HepG2 (cell line): ENCODE data around the gene AMDHD1. TPM values are rescaled to one million over a fixed set of nuclear protein-coding genes. Genes with fewer than 3 reads are reported as not detected.
A peak's percentile ranks its signal among the peaks of the same experiment; 100 is the strongest.

Source experiments
- ATAC-seq: fragments of 200-7000 bp; cut with Tn5 transposase; 3 replicates; pipeline ENCODE4 v1.9.1; 2020; ENCODE audit warnings: mild to moderate bottlenecking, moderate library complexity
- BruUV-seq: library from RNA; stranded (reverse); fragments of 400-500 nt; replicated peaks from 2 replicates; lab custom pipeline; 2021; lab: Mats Ljungman, UMichigan
- CTCF ChIA-PET: fragments of 300-600 bp; formaldehyde crosslinking; extraction: SDS; loops from one replicate; lab custom pipeline; 2021; ENCODE audit warnings: low total read pairs, inconsistent platforms, low intra/inter-chr PET ratio; lab: Yijun Ruan, JAX
- POLR2A ChIA-PET: fragments of 350-600 bp; sonication (Branson Sonifier 250); formaldehyde crosslinking; loops from one replicate; lab custom pipeline; 2020; ENCODE audit warnings: antibody characterized with exemption, inconsistent platforms; lab: Yijun Ruan, JAX
- DNase-seq: peaks from one replicate; pipeline ENCODE4 v3.0.0-alpha.2; 2015; ENCODE audit warnings: low spot score
- FAIRE-seq: peaks from 3 replicates; lab custom pipeline; 2011; peaks lifted over from hg19 to GRCh38; lab: Jason Lieb, UNC
- H2AFZ ChIP-seq: one replicate; pipeline ENCODE4 v1.6.1; 2011; ENCODE audit warnings: low read length, inconsistent platforms
- H3K27ac ChIP-seq: fragments of 300-600 bp; 3 replicates; pipeline ENCODE4 v1.8.0; 2011; ENCODE audit warnings: mixed run types, mild to moderate bottlenecking, mixed read lengths, low read length, inconsistent platforms; ENCODE audit not compliant: insufficient read depth; ENCODE audit errors: extremely low read length
- H3K27me3 ChIP-seq, 2 experiments: fragments of 200-600 bp in 1 of 2; 2 replicates in 1 of 2; 3 replicates in 1 of 2; pipeline versions ENCODE4 v1.6.0 to v1.8.0; 2011; ENCODE audit warnings: low read length in 2 of 2, mild to moderate bottlenecking in 2 of 2, moderate library complexity in 2 of 2, inconsistent platforms in 1 of 2; ENCODE audit not compliant: insufficient read depth in 2 of 2, control insufficient read depth in 1 of 2
- H3K36me3 ChIP-seq, 2 experiments: fragments of 200-600 bp in 1 of 2; replicated peaks in 1 of 2; 2 replicates in 1 of 2; 3 replicates in 1 of 2; pipeline versions ENCODE4 v1.5.1 to v1.8.0; 2011; ENCODE audit warnings: low read length in 2 of 2, inconsistent platforms in 1 of 2; ENCODE audit not compliant: insufficient read depth in 2 of 2, control insufficient read depth in 1 of 2
- H3K4me1 ChIP-seq: 2 replicates; pipeline ENCODE4 v1.5.1; 2012; ENCODE audit warnings: low read length, inconsistent platforms; ENCODE audit not compliant: insufficient read depth
- H3K4me2 ChIP-seq: 2 replicates; pipeline ENCODE4 v1.6.0; 2011; ENCODE audit warnings: low read depth, low read length, inconsistent platforms
- H3K4me3 ChIP-seq, 3 experiments: fragments of 200-600 bp in 1 of 3; sonication (generic), shearing (Covaris generic) in 1 of 3; replicated peaks in 1 of 3; 2 replicates each; pipeline ENCODE4 v1.5.1; 2011 to 2016; ENCODE audit warnings: low read length in 3 of 3, inconsistent platforms in 2 of 3, low read depth in 2 of 3, mild to moderate bottlenecking in 2 of 3, control low read depth in 1 of 3, mixed read lengths in 1 of 3; ENCODE audit not compliant: insufficient read depth in 1 of 3
- H3K79me2 ChIP-seq: one replicate; pipeline ENCODE4 v1.6.1; 2011; ENCODE audit warnings: low read length, inconsistent platforms; ENCODE audit not compliant: insufficient read depth
- H3K9ac ChIP-seq: 2 replicates; pipeline ENCODE4 v1.6.0; 2011; ENCODE audit warnings: mild to moderate bottlenecking, low read depth, low read length, inconsistent platforms; ENCODE audit not compliant: insufficient read depth
- H3K9me3 ChIP-seq: 2 replicates; pipeline ENCODE4 v1.5.1; 2012; ENCODE audit warnings: mild to moderate bottlenecking, low read length
- H4K20me1 ChIP-seq: 2 replicates; pipeline ENCODE4 v1.6.0; 2011; ENCODE audit warnings: inconsistent platforms, mild to moderate bottlenecking, low read length, moderate library complexity; ENCODE audit not compliant: insufficient read depth
- CBX2 ChIP-seq, 2 experiments: fragments of 200-600 bp in 1 of 2; sonication (generic); formaldehyde crosslinking in 1 of 2; IDR thresholded peaks; 2 replicates each; pipeline versions ENCODE4 v1.7.0 to v1.8.1; 2018 to 2022; ENCODE audit warnings: low read depth in 2 of 2, low read length in 1 of 2, mild to moderate bottlenecking in 1 of 2, missing genetic modification reagents in 1 of 2
- CCDC6 ChIP-seq: sonication (generic); formaldehyde crosslinking; IDR thresholded peaks from 2 replicates; pipeline ENCODE4 v1.8.1; 2022; ENCODE audit warnings: mild to moderate bottlenecking, missing genetic modification reagents, moderate library complexity
- KDM2A ChIP-seq: sonication (generic); formaldehyde crosslinking; IDR thresholded peaks from 2 replicates; pipeline ENCODE4 v1.4.0; 2020; ENCODE audit warnings: low read depth, missing genetic modification reagents, borderline replicate concordance
- PHF21A ChIP-seq: sonication (generic); formaldehyde crosslinking; IDR thresholded peaks from 2 replicates; pipeline ENCODE4 v1.5.0; 2020; ENCODE audit warnings: mild to moderate bottlenecking, missing genetic modification reagents
- SETDB1 ChIP-seq: sonication (generic); formaldehyde crosslinking; IDR thresholded peaks from 2 replicates; pipeline ENCODE4 v1.5.1; 2020; ENCODE audit warnings: missing genetic modification reagents, mild to moderate bottlenecking, borderline replicate concordance
- SMYD3 ChIP-seq: sonication (generic); formaldehyde crosslinking; IDR thresholded peaks from 2 replicates; pipeline ENCODE4 v1.8.1; 2023; ENCODE audit warnings: mild to moderate bottlenecking, missing genetic modification reagents
- SP4 ChIP-seq: sonication (generic); formaldehyde crosslinking; IDR thresholded peaks from 2 replicates; pipeline ENCODE4 v1.8.1; 2023; ENCODE audit warnings: mild to moderate bottlenecking, missing genetic modification reagents
- SP5 ChIP-seq: IDR thresholded peaks from 2 replicates; pipeline ENCODE4 v1.6.1; 2016; ENCODE audit warnings: low read depth, borderline replicate concordance
- SRSF4 ChIP-seq: fragments of 200-400 bp; formaldehyde crosslinking; IDR thresholded peaks from one replicate; pipeline ENCODE4 v1.6.1; 2018; ENCODE audit warnings: mild to moderate bottlenecking, low read depth, low read length, moderate library complexity; ENCODE audit not compliant: poor library complexity, severe bottlenecking
- U2AF1 ChIP-seq: fragments of 200-400 bp; formaldehyde crosslinking; optimal IDR thresholded peaks from 2 replicates; pipeline ENCODE3; 2017; ENCODE audit warnings: mild to moderate bottlenecking, low read depth, low read length
- ZKSCAN8 ChIP-seq: IDR thresholded peaks from 2 replicates; pipeline ENCODE4 v1.6.1; 2016; ENCODE audit warnings: borderline replicate concordance, missing genetic modification reagents, missing compliant biosample characterization
- ZNF101 ChIP-seq: sonication (generic); formaldehyde crosslinking; IDR thresholded peaks from 2 replicates; pipeline ENCODE4 v1.4.0; 2020; ENCODE audit warnings: mild to moderate bottlenecking, low read depth, missing genetic modification reagents, borderline replicate concordance
- ZNF333 ChIP-seq: sonication (generic); formaldehyde crosslinking; IDR thresholded peaks from 2 replicates; pipeline ENCODE4 v1.4.0; 2020; ENCODE audit warnings: mild to moderate bottlenecking, missing genetic modification reagents, borderline replicate concordance
- ZNF343 ChIP-seq: sonication (generic); formaldehyde crosslinking; IDR thresholded peaks from 2 replicates; pipeline ENCODE4 v1.4.0; 2020; ENCODE audit warnings: mild to moderate bottlenecking, missing genetic modification reagents
- ZNF713 ChIP-seq: sonication (generic); formaldehyde crosslinking; IDR thresholded peaks from 2 replicates; pipeline ENCODE4 v1.4.0; 2020; ENCODE audit warnings: mild to moderate bottlenecking, missing genetic modification reagents
- ZNF720 ChIP-seq: sonication (generic); formaldehyde crosslinking; IDR thresholded peaks from 2 replicates; pipeline ENCODE4 v1.4.0; 2020; ENCODE audit warnings: missing genetic modification reagents
- WGBS: methylation state at CpG from one replicate; pipeline ENCODE4 v1.1.6; 2017; ENCODE audit warnings: low lambda C conversion rate; 5-methylcytosine and 5-hydroxymethylcytosine counted together
- in situ Hi-C: cut with HindIII; loops from 2 replicates; pipeline ENCODE4 v1.10.0; 2017; ENCODE audit warnings: low pct_unique_long_range_greater_than_20kb; ENCODE audit not compliant: extremely low pct_ligation_motif_present
- intact Hi-C: fragments of 100-400 bp; cut with micrococcal nuclease; formaldehyde crosslinking; loops from one replicate; pipeline ENCODE4 v1.10.0; 2022; ENCODE audit not compliant: unreplicated experiment
- polyA plus RNA-seq, 8 experiments: library from polyadenylated mRNA; depleted of rRNA in 3 of 8; stranded (reverse) in 7 of 8; unstranded in 1 of 8; fragments of >200 nt; fragmentation: Illumina TruSeq in 4 of 8; extraction: Trizol in 4 of 8; gene quantifications; 2 replicates each; pipeline versions ENCODE4 v1.2.1 to v1.2.3, GENCODE V29; 2011 to 2016; ENCODE audit warnings: low read depth in 4 of 8, missing spikeins in 1 of 8, mixed read lengths in 1 of 8; ENCODE audit not compliant: insufficient read depth in 1 of 8
- total RNA-seq, 5 experiments: library from RNA; depleted of rRNA; stranded (reverse); fragments of >200 nt; fragmentation: Illumina TruSeq; extraction: Trizol; gene quantifications; 2 replicates each; pipeline ENCODE4 v1.2.3, GENCODE V29; 2016; ENCODE audit warnings: low read depth in 1 of 5
- TF ChIP-seq, protein P1 (sequence below): sonication (generic); formaldehyde crosslinking; IDR thresholded peaks from 2 replicates; pipeline ENCODE4 v1.5.0; 2020; ENCODE audit warnings: mild to moderate bottlenecking, missing genetic modification reagents
- TF ChIP-seq, protein P2 (sequence below): sonication (generic); formaldehyde crosslinking; IDR thresholded peaks from 2 replicates; pipeline ENCODE4 v1.5.0; 2020; ENCODE audit warnings: missing genetic modification reagents
- TF ChIP-seq, protein P3 (sequence below): sonication (generic); formaldehyde crosslinking; IDR thresholded peaks from 2 replicates; pipeline ENCODE4 v1.5.0; 2020; ENCODE audit warnings: missing genetic modification reagents

The AMDHD1 gene
- total and polyA plus RNA-seq, 2 of the 13 experiments (the other 11 are each of a cell fraction or from before 2014, with no cell fraction given), result 6.5 to 29.6 TPM

DNA sequence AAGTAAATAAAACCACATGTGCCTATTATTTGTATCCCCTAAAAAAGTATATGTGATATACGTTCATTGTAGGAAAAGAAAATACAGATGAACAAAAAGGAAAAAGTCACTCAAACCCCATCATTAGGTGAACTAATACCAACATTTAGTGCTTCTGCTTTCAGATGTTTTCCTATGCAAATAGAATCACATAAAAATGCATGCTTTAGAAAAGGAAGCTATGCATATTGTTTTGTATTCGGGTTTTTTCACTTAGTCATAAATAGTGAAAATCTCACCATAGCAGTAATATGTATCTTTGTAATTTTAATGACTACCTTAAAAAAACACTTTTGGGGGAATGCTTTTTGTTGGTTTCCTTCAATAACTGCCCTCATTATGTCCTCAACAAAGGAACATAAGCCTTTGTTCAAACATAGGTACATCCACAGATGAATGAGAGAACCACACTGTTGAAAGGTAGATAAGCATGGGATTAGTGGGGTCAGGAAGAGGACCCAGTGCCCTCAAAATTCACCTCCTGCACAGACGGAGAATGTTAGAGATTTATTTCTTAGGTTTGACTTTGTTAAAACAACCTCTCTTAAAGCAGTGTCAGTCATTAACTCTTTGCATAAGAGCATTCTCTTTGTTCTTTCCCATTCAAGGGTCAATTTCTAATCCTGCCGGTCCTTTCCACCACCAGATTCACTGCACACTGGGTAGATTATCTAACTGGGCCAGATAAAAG lies 6.5 kb downstream of the AMDHD1 start:
- Histone ChIP-seq H3K79me2 (peaks cover 3% of the 10 kb centered on the region), H3K4me1 (peaks cover 53% of the 10 kb centered on the region), H3K4me2 (peak overlapping the region; percentile 52), H3K9me3 (no peaks in the 10 kb centered on the region), H4K20me1 (no peaks in the 10 kb centered on the region), H3K9ac (no peak overlapping the region; the same call in 1 of the 2 replicates), H3K27ac (peak overlapping the region; percentile 74), H3K27me3 (no peaks in the 10 kb centered on the region), H3K36me3 (no peaks in the 10 kb centered on the region), H2AFZ (no peak overlapping the region), H3K4me3 (peak overlapping the region in 2 of 3 experiments; percentile 1 to 37; a peak in 2 of 6 replicates)
- DNase-seq, result peak; percentile 94
- FAIRE-seq, result peak; percentile 82
- ATAC-seq, result peak; percentile 98
- CTCF ChIA-PET, result no interaction called here
- 3% methylated on average over 4 of the region's 4 CpGs for WGBS
- POLR2A ChIA-PET, result interaction anchor here (1.5 kb wide), 1 partner anchor 27 kb away, joined by 3 read pairs; no protein-coding TSS in a partner anchor
- no TSS peak for BruUV-seq
- intact Hi-C loops (loop anchor here (10.0 kb wide), 1 partner anchor 125 kb away; no protein-coding TSS in a partner anchor), in situ Hi-C loops (no loop called here)
- TF ChIP-seq SETDB1 (CRISPR knock-in tag), result no peak
- TF ChIP-seq KDM2A, result no peak
- TF ChIP-seq SP5 (CRISPR knock-in tag), result peak; percentile 76
- TF ChIP-seq U2AF1, result no peak
- TF ChIP-seq ZKSCAN8 (CRISPR knock-in tag), result peak; percentile 89; the same call in 1 of the 2 replicates
- TF ChIP-seq PHF21A (CRISPR knock-in tag), result peak; percentile 83
- TF ChIP-seq, protein P1, sequence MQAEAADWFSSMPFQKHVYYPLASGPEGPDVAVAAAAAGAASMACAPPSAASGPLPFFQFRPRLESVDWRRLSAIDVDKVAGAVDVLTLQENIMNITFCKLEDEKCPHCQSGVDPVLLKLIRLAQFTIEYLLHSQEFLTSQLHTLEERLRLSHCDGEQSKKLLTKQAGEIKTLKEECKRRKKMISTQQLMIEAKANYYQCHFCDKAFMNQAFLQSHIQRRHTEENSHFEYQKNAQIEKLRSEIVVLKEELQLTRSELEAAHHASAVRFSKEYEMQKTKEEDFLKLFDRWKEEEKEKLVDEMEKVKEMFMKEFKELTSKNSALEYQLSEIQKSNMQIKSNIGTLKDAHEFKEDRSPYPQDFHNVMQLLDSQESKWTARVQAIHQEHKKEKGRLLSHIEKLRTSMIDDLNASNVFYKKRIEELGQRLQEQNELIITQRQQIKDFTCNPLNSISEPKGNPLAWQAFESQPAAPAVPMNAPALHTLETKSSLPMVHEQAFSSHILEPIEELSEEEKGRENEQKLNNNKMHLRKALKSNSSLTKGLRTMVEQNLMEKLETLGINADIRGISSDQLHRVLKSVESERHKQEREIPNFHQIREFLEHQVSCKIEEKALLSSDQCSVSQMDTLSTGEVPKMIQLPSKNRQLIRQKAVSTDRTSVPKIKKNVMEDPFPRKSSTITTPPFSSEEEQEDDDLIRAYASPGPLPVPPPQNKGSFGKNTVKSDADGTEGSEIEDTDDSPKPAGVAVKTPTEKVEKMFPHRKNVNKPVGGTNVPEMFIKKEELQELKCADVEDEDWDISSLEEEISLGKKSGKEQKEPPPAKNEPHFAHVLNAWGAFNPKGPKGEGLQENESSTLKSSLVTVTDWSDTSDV (CRISPR knock-in tag), result no peak
- no peak for TF ChIP-seq SRSF4
- no peak for TF ChIP-seq SP4
- TF ChIP-seq ZNF333 (CRISPR knock-in tag), result no peak
- no peak for TF ChIP-seq ZNF713
- TF ChIP-seq, protein P2, sequence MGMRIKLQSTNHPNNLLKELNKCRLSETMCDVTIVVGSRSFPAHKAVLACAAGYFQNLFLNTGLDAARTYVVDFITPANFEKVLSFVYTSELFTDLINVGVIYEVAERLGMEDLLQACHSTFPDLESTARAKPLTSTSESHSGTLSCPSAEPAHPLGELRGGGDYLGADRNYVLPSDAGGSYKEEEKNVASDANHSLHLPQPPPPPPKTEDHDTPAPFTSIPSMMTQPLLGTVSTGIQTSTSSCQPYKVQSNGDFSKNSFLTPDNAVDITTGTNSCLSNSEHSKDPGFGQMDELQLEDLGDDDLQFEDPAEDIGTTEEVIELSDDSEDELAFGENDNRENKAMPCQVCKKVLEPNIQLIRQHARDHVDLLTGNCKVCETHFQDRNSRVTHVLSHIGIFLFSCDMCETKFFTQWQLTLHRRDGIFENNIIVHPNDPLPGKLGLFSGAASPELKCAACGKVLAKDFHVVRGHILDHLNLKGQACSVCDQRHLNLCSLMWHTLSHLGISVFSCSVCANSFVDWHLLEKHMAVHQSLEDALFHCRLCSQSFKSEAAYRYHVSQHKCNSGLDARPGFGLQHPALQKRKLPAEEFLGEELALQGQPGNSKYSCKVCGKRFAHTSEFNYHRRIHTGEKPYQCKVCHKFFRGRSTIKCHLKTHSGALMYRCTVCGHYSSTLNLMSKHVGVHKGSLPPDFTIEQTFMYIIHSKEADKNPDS, result no peak; the same call in 1 of the 2 replicates
- TF ChIP-seq ZNF101 (CRISPR knock-in tag), result no peak
- no peak for TF ChIP-seq CCDC6 (CRISPR knock-in tag)
- TF ChIP-seq, protein P3, sequence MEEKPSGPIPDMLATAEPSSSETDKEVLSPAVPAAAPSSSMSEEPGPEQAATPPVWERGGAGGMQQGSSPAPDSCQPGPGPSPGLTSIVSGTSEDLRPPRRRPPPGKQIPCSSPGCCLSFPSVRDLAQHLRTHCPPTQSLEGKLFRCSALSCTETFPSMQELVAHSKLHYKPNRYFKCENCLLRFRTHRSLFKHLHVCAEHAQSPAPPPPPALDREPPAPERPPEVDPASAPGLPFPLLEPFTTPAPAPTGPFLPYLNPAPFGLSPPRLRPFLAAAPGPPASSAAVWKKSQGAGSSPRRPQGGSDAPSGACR (CRISPR knock-in tag), result no peak
- TF ChIP-seq ZNF720 (CRISPR knock-in tag), result no peak
- no peak for TF ChIP-seq SMYD3 (CRISPR knock-in tag)
- TF ChIP-seq CBX2 (IDR thresholded peaks at IDR 0.05; ENCODE audit: low read depth, low read length), result no peak
- no peak for TF ChIP-seq CBX2 (CRISPR knock-in tag; IDR thresholded peaks at IDR 0.05; ENCODE audit: low read depth)
- no peak for TF ChIP-seq ZNF343 (CRISPR knock-in tag)
